ENCODE data around the gene DNAL1.

DNAL1 gene

DNA sequence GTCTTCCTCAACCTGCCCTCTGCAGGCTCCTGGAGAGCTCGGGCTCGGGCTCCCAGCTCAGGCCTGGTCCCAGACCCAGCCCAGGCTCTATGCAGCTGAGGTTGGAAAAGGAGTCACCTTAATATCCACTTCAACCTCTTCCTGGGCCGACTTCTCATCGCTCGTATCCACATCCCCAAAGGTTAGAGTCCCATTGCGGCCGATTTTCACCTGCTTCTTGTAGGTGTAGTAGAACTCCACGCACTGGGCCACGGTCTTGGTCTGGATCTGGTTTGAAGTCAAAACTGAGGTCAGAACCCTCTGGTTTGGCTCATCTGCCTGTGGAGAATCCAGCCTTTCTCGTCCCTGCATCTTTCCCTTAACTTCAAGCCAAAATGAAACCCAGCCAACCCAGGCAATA is 77.8 kb downstream of the DNAL1 start:
- TF ChIP-seq GATA2 (IDR thresholded peaks at IDR 0.05; ENCODE audit: low read depth, low read length): no peak
- TF ChIP-seq GATA3 (IDR thresholded peaks at IDR 0.05; ENCODE audit: low read depth, low read length): no peak

GRCh38 chr14:73723406-73723796 is 78.6 kb downstream of the DNAL1 start:
- no peak for TF ChIP-seq GATA3 (IDR thresholded peaks at IDR 0.05; ENCODE audit: low read depth, low read length)
- no peak for TF ChIP-seq GATA2 (IDR thresholded peaks at IDR 0.05; ENCODE audit: low read depth, low read length)

GRCh38 chr14:73723797-73724661 is 79.2 kb downstream of the DNAL1 start:
- TF ChIP-seq GATA3 (IDR thresholded peaks at IDR 0.05; ENCODE audit: low read depth, low read length) (no peak), GATA2 (IDR thresholded peaks at IDR 0.05; ENCODE audit: low read depth, low read length) (no peak)

- TF ChIP-seq GATA2 (IDR thresholded peaks at IDR 0.05; ENCODE audit: low read depth, low read length) (no peak), GATA3 (IDR thresholded peaks at IDR 0.05; ENCODE audit: low read depth, low read length) (no peak)
Measured at GRCh38 chr14:73724696-73725095, 79.9 kb downstream of the DNAL1 start.

- TF ChIP-seq GATA2 (IDR thresholded peaks at IDR 0.05; ENCODE audit: low read depth, low read length) (no peak), GATA3 (IDR thresholded peaks at IDR 0.05; ENCODE audit: low read depth, low read length) (no peak)
Measured at GRCh38 chr14:73725116-73726024, 80.6 kb downstream of the DNAL1 start.

DNA sequence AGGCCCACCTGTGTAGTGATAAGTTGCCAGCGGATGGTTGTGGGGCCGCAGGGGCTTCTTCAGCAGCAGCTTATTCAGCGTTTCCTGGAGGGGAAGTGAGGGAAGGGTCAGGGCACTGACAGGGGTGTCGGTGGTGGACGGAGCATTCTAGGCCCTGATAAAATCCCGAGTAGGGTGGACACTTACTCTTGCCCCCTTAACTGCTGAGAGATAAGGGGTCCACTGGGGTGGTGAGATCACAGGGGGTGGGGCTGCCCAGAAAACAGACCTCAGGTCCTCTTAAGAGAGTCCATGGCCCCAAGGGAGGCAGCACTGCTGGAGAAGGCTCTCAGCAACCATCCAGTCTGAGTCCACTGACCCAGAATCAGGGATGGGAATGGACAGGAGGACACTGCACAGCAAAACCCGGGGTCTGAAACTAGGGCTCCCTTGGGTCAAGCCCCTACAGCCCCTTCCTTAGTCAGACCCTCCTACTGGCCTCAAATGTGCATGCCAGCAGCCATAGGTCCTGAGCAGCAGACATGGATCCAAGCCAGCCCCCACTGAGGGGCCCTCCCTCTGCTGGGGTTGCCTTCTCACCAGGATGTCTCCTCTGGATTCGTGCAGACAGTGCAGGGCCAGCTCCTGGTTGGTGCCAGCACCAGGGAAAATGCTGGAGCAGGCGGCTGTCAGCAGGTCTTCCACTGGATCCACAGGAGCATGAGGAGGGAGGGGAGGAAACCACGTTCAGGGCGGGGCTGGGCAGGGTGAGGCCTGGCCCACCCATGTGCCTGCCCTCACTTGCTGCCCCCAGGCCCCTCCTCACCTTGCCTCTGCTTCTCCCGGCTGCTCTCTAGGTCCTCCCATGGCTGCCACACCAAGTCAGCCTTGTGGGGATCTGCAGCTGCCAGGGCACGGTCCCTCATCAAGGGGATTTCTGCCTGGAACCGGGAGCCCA is 81.5 kb downstream of the DNAL1 start:
- TF ChIP-seq GATA3 (IDR thresholded peaks at IDR 0.05; ENCODE audit: low read depth, low read length): no peak
- no peak for TF ChIP-seq GATA2 (IDR thresholded peaks at IDR 0.05; ENCODE audit: low read depth, low read length)

- TF ChIP-seq GATA2 (IDR thresholded peaks at IDR 0.05; ENCODE audit: low read depth, low read length) (no peak), GATA3 (IDR thresholded peaks at IDR 0.05; ENCODE audit: low read depth, low read length) (no peak)
Measured at GRCh38 chr14:73727166-73727565, 82.4 kb downstream of the DNAL1 start.

DNA sequence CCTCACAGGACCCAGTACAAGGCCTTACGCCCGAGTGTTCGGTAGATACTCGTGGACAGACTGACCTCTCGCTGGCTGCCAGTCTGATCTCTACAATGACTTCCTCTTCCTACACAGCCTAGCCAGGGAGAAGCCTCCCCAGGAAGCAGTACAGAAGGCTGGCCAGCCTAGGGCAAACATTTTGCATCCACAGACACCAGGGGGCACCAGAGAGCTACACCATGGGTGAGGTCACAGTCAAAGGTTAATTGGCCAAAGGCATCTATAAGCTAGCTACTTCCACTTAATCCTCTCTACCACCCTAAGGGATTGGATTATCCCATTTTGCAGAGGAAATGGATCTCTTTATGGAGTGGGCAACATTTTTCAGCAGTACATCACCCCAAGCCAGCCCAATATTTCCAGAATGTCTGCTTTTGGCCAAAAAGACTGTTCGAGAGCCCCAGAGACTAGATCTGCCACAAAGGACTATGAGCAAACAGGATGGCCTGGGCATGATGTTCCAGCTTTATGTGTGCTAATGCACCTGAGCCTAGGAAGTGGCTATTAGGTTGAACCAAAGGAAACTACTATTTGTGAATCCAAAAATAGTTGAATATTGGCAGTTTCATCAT is 84.0 kb downstream of the DNAL1 start:
- TF ChIP-seq GATA3 (IDR thresholded peaks at IDR 0.05; ENCODE audit: low read depth, low read length) (no peak), GATA2 (IDR thresholded peaks at IDR 0.05; ENCODE audit: low read depth, low read length) (no peak)

DNA sequence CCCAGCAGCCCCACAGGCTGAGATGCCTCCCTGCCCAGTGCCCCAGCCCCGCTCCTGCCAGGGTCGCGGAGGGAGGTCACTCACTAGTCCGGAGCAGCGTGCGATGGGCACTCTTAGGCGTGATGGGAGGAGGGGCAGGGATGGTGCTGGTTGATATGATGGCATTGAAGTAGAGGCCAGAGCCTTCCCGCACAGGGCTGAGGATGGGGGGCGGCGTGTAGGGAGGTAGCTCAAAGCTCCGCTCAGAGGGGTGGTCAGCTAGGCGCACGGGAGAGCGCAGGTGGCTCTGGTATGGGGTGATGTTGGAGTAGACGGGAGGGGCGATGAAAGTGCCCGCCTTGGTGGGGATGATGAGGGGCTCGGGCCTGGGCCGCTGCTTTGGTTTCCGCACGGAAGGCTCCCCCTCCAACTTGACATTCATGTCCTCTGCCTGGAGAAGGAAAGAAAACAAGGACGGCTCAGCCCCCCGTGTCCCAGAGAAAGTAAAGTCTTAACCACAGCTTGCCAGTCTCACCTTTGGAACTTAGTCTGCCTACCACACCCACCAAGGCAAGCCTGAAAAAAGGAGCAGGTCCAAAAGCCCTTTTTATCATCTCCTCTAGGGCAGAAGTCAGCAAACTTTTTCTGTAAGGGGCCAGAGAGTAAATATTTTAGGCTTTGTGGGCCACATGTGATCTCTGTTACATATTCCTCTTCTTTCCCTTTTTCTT is 84.9 kb downstream of the DNAL1 start:
- TF ChIP-seq GATA3 (IDR thresholded peaks at IDR 0.05; ENCODE audit: low read depth, low read length) (no peak), GATA2 (IDR thresholded peaks at IDR 0.05; ENCODE audit: low read depth, low read length) (no peak)

GRCh38 chr14:73731111-73731510 is 86.3 kb downstream of the DNAL1 start:
- TF ChIP-seq GATA3 (IDR thresholded peaks at IDR 0.05; ENCODE audit: low read depth, low read length) (no peak), GATA2 (IDR thresholded peaks at IDR 0.05; ENCODE audit: low read depth, low read length) (no peak)

- TF ChIP-seq GATA3 (IDR thresholded peaks at IDR 0.05; ENCODE audit: low read depth, low read length) (no peak), GATA2 (IDR thresholded peaks at IDR 0.05; ENCODE audit: low read depth, low read length) (no peak)
Measured at GRCh38 chr14:73732006-73732405, 87.2 kb downstream of the DNAL1 start.

- TF ChIP-seq GATA2 (IDR thresholded peaks at IDR 0.05; ENCODE audit: low read depth, low read length) (no peak), GATA3 (IDR thresholded peaks at IDR 0.05; ENCODE audit: low read depth, low read length) (no peak)
Measured at GRCh38 chr14:73736842-73737241, 92.1 kb downstream of the DNAL1 start.

Measured in SH-SY5Y (cell line).